OCI-LY7 (cell line): ENCODE data around the gene SLC4A1. TPM values are rescaled to one million over a fixed set of nuclear protein-coding genes. Genes with fewer than 3 reads are reported as not detected.

ENCODE experiments used
- BruUV-seq: library from RNA; stranded (reverse); fragments of 400-500 nt; replicated peaks from 2 replicates; lab custom pipeline; 2021; lab: Mats Ljungman, UMichigan
- CTCF ChIA-PET: fragments of 300-600 bp; sonication (Branson Sonifier 250); formaldehyde crosslinking; loops from one replicate; lab custom pipeline; 2022; ENCODE audit warnings: antibody characterized with exemption; ENCODE audit not compliant: unreplicated experiment; lab: Charles Lee
- POLR2A ChIA-PET: fragments of 300-600 bp; sonication (Branson Sonifier 250); formaldehyde crosslinking; loops from one replicate; lab custom pipeline; 2022; ENCODE audit warnings: antibody characterized with exemption; lab: Charles Lee
- DNase-seq: peaks from one replicate; pipeline ENCODE4 v3.0.0-alpha.2; 2015; ENCODE audit warnings: low spot score
- H2AFZ ChIP-seq: fragments of 200-600 bp; sonication (generic), shearing (Covaris generic); 2 replicates; pipeline ENCODE4 v1.6.1; 2014; ENCODE audit warnings: mild to moderate bottlenecking, antibody characterized with exemption, low read length, moderate library complexity
- H3K27ac ChIP-seq: fragments of 200-600 bp; sonication (generic); 2 replicates; pipeline ENCODE4 v1.5.1; 2014; ENCODE audit warnings: mixed run types, low read depth, mild to moderate bottlenecking, moderate library complexity, low read length, inconsistent platforms; ENCODE audit not compliant: poor library complexity, severe bottlenecking
- H3K36me3 ChIP-seq: fragments of 200-600 bp; sonication (generic); 2 replicates; pipeline ENCODE4 v1.6.1; 2014; ENCODE audit warnings: mild to moderate bottlenecking, antibody characterized with exemption, low read length, moderate library complexity, mixed read lengths; ENCODE audit not compliant: insufficient read depth
- H3K4me1 ChIP-seq: fragments of 200-600 bp; sonication (generic); 2 replicates; pipeline ENCODE4 v1.5.1; 2014; ENCODE audit warnings: mild to moderate bottlenecking, low read length; ENCODE audit not compliant: insufficient read depth, poor library complexity, severe bottlenecking
- H3K4me2 ChIP-seq: fragments of 200-600 bp; sonication (generic); 2 replicates; pipeline ENCODE4 v1.6.1; 2014; ENCODE audit warnings: mild to moderate bottlenecking, low read length
- H3K4me3 ChIP-seq: fragments of 200-600 bp; sonication (generic); 2 replicates; pipeline ENCODE4 v1.5.1; 2014; ENCODE audit warnings: mild to moderate bottlenecking, low read depth, low read length; ENCODE audit not compliant: poor library complexity, severe bottlenecking
- H3K79me2 ChIP-seq: fragments of 200-600 bp; sonication (generic); 2 replicates; pipeline ENCODE4 v1.6.1; 2016; ENCODE audit warnings: low read depth, mild to moderate bottlenecking, low read length, moderate library complexity, mixed read lengths; ENCODE audit not compliant: insufficient read depth
- H3K9me2 ChIP-seq: fragments of 200-600 bp; sonication (generic); 2 replicates; pipeline ENCODE4 v1.6.1; 2016; ENCODE audit warnings: mild to moderate bottlenecking, low read length, mixed read lengths; ENCODE audit not compliant: insufficient read depth
- H3K9me3 ChIP-seq: fragments of 200-600 bp; sonication (generic); 2 replicates; pipeline ENCODE4 v1.6.1; 2014; ENCODE audit warnings: mild to moderate bottlenecking, mixed run types, low read length, mixed read lengths
- H4K20me1 ChIP-seq: fragments of 200-600 bp; sonication (generic); 2 replicates; pipeline ENCODE4 v1.6.1; 2014; ENCODE audit warnings: mild to moderate bottlenecking, antibody characterized with exemption, low read length, moderate library complexity, mixed read lengths; ENCODE audit not compliant: insufficient read depth
- CTCF ChIP-seq: fragments of 200-600 bp; sonication (generic); conservative IDR thresholded peaks from 2 replicates; pipeline ENCODE4 v1.5.1; 2014; ENCODE audit warnings: mild to moderate bottlenecking, antibody characterized with exemption, low read length, moderate library complexity, mixed read lengths
- EZH2phosphoT487 ChIP-seq: fragments of 200-600 bp; sonication (generic); IDR thresholded peaks from 2 replicates; pipeline ENCODE4 v1.6.1; 2018; ENCODE audit warnings: low read depth, borderline replicate concordance, mild to moderate bottlenecking, mixed run types, antibody characterized with exemption, low read length, moderate library complexity, mixed read lengths
- intact Hi-C: fragments of 100-400 bp; cut with micrococcal nuclease; formaldehyde crosslinking; loops from one replicate; pipeline ENCODE4 v1.10.0; 2022; ENCODE audit not compliant: unreplicated experiment
- total RNA-seq, 2 experiments: library from RNA; depleted of rRNA in 1 of 2; stranded (reverse); fragments of >200 nt in 1 of 2; shearing (Covaris generic) in 1 of 2; gene quantifications; 2 replicates each; pipeline ENCODE4 v1.2.3, GENCODE V29; 2014 to 2022

SLC4A1 gene
- total RNA-seq, 2 experiments from 2014 or later: not detected

GRCh38 chr17:44309472-44309871 is 41.5 kb upstream of the SLC4A1 start:
- BruUV-seq: no TSS peak
- intact Hi-C loops: no loop called here
- CTCF ChIA-PET: no interaction called here

GRCh38 chr17:44308865-44309264 is 40.9 kb upstream of the SLC4A1 start:
- intact Hi-C loops: no loop called here
- no TSS peak for BruUV-seq
- H3K79me2 ChIP-seq: no peaks in the 10 kb centered on the region
- ChIA-PET CTCF (no interaction called here), POLR2A (no interaction called here)
- peak overlapping the region; percentile 58 for H3K4me3 ChIP-seq
- H3K36me3 ChIP-seq: no peaks in the 10 kb centered on the region
- DNase-seq: no peak
- no peaks in the 10 kb centered on the region for H4K20me1 ChIP-seq
- peak overlapping the region; percentile 72 for H3K4me2 ChIP-seq
- no peaks in the 10 kb centered on the region for H3K9me2 ChIP-seq
- no peak overlapping the region for H2AFZ ChIP-seq
- H3K9me3 ChIP-seq: no peaks in the 10 kb centered on the region
- H3K4me1 ChIP-seq: peaks cover 19% of the 10 kb centered on the region
- no peak overlapping the region for H3K27ac ChIP-seq
- TF ChIP-seq EZH2phosphoT487 (no peak), CTCF (no peak)

More at GRCh38 chr17:44309472-44309871, 41.5 kb upstream of the SLC4A1 start:
- Histone ChIP-seq H3K36me3 (no peaks in the 10 kb centered on the region), H3K4me1 (peaks cover 19% of the 10 kb centered on the region), H3K27ac (no peak overlapping the region), H3K9me3 (no peaks in the 10 kb centered on the region), H3K4me3 (no peak overlapping the region), H4K20me1 (no peaks in the 10 kb centered on the region), H3K79me2 (no peaks in the 10 kb centered on the region), H3K9me2 (no peaks in the 10 kb centered on the region), H3K4me2 (peak overlapping the region; percentile 72; the same call in 1 of the 2 replicates), H2AFZ (no peak overlapping the region)
- no peak for DNase-seq
- TF ChIP-seq CTCF (no peak), EZH2phosphoT487 (no peak)
- POLR2A ChIA-PET: no interaction called here

GRCh38 chr17:44308320-44308818 is 40.4 kb upstream of the SLC4A1 start, which contains the start of gene RUNDC3A:
TSS of gene RUNDC3A (plus strand) at chr17:44308601. CDS start at chr17:44308833, 232 bp downstream.
- no TSS peak for BruUV-seq
- ChIA-PET POLR2A (interaction anchor here (0.6 kb wide), 1 partner anchor 63 kb away, joined by 3 read pairs; no protein-coding TSS in a partner anchor), CTCF (no interaction called here)
- DNase-seq: peak; percentile 81
- Histone ChIP-seq H3K9me2 (no peaks in the 10 kb centered on the region), H3K4me2 (peak within 1 kb of the TSS; percentile 72), H3K9me3 (no peaks in the 10 kb centered on the region), H3K4me1 (peaks cover 19% of the 10 kb centered on the region), H3K36me3 (no peaks in the 10 kb centered on the region), H3K4me3 (peak within 1 kb of the TSS; percentile 58), H2AFZ (no peak within 1 kb of the TSS), H4K20me1 (no peaks in the 10 kb centered on the region), H3K79me2 (no peaks in the 10 kb centered on the region), H3K27ac (no peak within 1 kb of the TSS)
- TF ChIP-seq EZH2phosphoT487: no peak
- TF ChIP-seq CTCF: no peak
- intact Hi-C loops: no loop called here
